OCI-LY7 (cell line): Measurements from ENCODE around the gene BAK1.

Experiments
- CTCF ChIP-seq: fragments of 200-600 bp; sonication (generic); conservative IDR thresholded peaks from 2 replicates; pipeline ENCODE4 v1.5.1; 2014; ENCODE audit warnings: mild to moderate bottlenecking, antibody characterized with exemption, low read length, moderate library complexity, mixed read lengths
- EZH2phosphoT487 ChIP-seq: fragments of 200-600 bp; sonication (generic); IDR thresholded peaks from 2 replicates; pipeline ENCODE4 v1.6.1; 2018; ENCODE audit warnings: low read depth, borderline replicate concordance, mild to moderate bottlenecking, mixed run types, antibody characterized with exemption, low read length, moderate library complexity, mixed read lengths

GRCh38 chr6:33551538-33551937, 28.5 kb downstream of the BAK1 start:
- TF ChIP-seq CTCF: no peak
- TF ChIP-seq EZH2phosphoT487: no peak
